SIG-M5 (cell line): ENCODE results near the gene LRRC31.

ENCODE experiments used
- DNase-seq: peaks from one replicate; lab custom pipeline; 2025; lab: John Stamatoyannopoulos, UW

The LRRC31 gene

GRCh38 chr3:169863458-169863899 is 6.3 kb downstream of the LRRC31 start:
- DNase-seq: no peak

GRCh38 chr3:169861871-169862270 is 7.9 kb downstream of the LRRC31 start:
- DNase-seq: no peak

- DNase-seq: no peak
Observed at GRCh38 chr3:169857811-169858210, 11.9 kb downstream of the LRRC31 start.

DNA sequence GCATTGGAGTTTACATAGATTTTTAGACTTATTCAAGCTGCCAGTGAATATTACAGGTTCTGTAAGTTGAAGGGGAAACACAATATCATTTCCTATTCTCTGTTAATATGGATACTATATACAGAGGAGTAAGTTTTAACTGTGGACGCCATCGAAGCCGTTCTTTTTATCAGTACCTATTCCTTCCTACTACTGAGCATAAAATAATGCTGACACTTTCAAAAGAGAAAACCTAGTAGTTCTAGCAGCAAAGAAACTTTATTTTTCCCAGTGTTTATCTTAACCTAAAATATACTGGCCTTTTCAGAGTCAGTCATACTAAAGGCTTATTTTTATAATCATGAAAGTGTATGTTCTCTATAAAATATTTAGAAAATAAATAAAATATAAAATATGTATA is 14.2 kb downstream of the LRRC31 start:
- no peak for DNase-seq

GRCh38 chr3:169850618-169851017 is 19.1 kb downstream of the LRRC31 start:
- no peak for DNase-seq

- no peak for DNase-seq
Observed at GRCh38 chr3:169848741-169849140, 21.0 kb downstream of the LRRC31 start.

- no peak for DNase-seq
Observed at GRCh38 chr3:169847896-169848295, 21.8 kb downstream of the LRRC31 start.

DNA sequence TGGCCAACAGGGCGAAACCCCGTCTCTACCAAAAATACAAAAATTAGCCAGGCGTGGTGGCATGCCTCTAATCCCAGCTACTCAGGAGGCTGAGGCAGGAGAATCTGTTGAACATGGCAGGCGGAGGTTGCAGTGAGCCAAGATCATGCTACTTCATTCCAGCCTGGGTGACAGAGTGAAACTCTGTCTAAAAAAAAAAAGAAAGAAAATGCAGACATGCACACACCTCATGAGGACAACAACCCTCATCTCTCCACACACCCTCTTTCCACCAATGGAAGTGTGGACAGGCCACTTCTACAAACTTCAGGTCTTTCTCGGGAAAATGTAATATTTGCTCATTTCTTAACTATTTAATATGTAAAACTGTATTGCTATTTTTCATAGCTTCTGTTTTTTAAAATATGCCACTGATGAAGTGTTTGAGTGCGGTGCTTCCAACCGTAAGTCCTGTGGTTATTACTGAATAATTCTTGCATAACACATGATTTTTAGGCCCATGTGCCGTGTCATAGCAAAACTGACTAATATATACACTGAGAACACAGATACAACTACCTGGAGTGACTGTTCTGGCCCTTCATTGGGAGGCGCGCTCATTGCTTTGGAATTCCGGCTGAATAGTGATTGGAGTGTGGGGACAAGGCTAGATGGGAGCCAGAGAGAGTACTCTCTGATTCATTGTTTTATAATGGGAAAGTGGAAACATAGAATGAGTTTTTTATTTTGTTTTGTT is 23.1 kb downstream of the LRRC31 start:
- no peak for DNase-seq

DNA sequence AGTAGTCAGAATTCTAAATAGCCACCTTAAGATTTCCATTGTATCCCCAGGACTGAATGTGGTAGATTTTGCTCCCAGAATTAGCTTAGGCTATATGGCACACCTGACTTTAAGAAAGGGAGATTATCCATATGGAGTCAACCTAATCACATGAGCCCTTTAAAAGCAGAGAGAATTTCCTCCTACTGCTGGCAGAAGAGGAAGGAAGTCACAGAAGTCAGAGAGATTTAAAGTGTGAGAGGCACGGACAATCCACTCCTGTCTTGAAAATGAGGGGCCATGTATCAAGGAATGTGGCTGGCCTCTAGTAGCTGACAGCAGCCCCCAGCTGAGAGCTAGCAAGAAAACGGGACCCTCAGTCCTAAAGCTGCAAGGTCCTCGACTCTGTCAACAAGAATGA is 26.8 kb downstream of the LRRC31 start:
- no peak for DNase-seq

- DNase-seq: no peak
Observed at GRCh38 chr3:169841171-169841570, 28.6 kb downstream of the LRRC31 start.

DNA sequence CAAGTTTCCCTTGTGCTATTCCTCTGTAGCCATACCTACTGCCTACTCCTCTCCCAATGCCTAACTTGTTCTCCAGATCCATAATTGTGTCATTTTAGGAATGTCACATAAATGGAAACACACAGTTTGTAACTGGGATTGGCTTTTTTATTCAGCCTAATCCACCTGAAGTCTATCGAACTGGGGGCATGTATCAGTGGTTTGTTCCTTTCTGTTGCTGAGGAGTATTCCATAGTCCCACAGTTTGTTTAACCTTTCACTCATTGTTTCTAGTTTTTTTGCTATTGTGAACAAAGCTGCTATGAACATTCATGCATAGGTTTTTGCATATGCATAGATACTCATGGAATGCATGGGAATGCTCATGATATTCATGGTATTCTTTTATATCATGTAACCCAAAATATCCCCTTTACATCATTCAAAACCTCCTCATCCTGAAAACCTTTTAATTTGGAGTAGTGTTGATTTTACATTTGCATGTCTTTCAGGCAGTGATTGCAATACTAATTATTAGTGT is 31.2 kb downstream of the LRRC31 start:
- no peak for DNase-seq

DNA sequence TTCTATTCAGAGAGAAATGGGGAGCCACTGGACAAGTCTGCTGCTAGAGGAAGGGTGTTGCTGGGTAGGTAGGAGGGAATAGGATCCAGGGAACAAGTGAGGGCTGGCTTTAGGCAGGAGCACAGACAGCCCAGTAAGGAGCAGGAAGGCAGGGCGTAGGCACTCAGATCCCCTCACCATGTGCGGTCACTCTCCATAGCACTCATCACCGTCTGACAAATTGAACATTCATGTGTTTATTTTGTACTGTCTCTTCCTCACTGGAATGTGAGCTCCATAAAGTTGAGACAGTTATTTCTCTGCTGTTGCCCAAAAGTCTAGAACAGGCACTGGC is 32.8 kb downstream of the LRRC31 start:
- DNase-seq: no peak

- DNase-seq: no peak
Observed at GRCh38 chr3:169836078-169836941, 33.4 kb downstream of the LRRC31 start.

DNA sequence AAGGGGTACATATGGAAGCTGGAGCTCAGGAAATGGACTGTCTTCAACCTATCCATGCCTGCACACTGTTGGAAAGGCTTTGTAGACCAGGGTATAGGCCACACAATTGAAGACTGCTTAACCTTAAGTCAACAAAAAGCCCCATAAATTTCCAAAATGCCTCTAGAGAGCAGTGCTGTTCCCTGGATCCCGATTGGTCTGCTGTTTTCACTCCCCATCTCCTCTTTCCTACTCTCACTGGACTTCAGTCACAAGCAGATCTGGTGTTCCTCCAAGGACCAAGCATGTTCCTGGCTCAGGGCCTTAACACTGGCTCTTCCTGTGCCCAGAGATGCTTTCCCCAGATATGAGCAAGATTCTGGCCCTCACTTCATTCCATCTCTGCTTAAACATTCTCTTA is 34.2 kb downstream of the LRRC31 start:
- DNase-seq: no peak

- no peak for DNase-seq
Observed at GRCh38 chr3:169827712-169828111, 42.0 kb downstream of the LRRC31 start.

DNA sequence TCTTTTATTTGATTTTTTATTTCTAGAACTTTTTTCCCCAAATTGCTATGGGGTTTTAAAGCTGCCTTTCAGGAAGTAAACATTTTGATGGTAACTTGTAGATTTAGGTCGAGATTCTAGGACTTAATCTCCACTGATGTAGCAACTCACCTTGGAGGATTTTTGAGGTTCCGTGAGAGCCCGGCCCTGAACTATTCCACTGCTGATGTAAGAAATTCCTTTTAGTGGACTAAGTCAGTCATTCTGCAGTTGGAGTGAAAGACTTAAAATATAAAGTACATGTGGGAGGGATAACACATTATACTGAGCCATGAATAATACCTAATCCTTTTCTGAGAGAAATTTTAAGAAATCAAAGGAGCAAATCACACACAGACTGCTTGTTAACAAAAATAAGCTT is 44.4 kb downstream of the LRRC31 start:
- no peak for DNase-seq

DNA sequence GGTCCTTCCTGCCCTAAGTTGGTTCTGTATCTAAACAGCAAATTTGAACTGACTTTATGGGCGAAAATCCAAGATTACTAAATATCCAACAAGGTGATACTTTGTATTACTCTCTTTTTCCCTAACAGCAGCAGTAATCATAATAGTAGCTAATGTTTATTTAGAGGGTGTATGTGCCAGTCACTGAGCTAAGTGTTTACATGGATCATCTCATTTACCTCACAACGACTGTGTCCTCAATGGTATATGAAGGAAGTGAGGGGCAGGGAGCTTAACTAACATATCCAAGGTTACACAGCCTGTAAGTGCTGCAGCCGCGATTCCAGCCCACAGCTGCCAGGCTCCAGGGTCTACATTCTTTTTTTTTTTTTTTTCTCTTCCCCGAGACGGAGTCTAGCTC is 46.8 kb downstream of the LRRC31 start:
- no peak for DNase-seq

DNA sequence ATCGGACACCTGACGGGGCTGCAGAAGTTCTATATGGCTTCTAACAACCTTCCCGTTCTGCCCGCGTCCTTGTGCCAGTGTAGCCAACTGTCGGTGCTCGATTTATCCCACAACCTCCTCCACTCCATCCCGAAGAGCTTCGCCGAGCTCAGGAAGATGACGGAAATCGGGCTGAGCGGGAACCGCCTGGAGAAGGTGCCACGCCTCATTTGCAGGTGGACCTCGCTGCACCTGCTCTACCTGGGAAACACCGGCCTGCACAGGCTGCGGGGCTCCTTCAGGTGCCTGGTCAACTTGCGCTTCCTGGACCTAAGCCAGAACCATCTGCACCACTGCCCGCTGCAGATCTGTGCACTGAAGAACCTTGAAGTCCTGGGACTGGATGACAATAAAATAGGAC is 47.2 kb downstream of the LRRC31 start:
- no peak for DNase-seq

DNA sequence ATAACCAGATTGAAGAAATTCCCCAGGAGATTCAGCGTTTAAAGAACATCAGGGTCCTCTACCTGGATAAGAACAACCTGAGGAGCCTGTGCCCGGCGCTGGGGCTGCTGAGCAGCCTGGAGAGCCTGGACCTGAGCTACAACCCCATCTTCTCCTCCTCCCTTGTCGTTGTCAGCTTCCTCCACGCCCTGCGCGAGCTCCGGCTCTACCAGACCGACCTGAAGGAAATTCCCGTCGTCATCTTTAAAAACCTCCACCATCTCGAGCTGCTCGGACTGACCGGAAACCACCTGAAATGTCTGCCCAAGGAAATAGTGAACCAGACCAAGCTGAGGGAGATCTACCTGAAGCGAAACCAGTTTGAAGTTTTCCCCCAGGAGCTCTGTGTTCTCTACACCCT is 47.6 kb downstream of the LRRC31 start:
- DNase-seq: no peak

- DNase-seq: no peak
Observed at GRCh38 chr3:169818316-169818715, 51.4 kb downstream of the LRRC31 start.

- no peak for DNase-seq
Observed at GRCh38 chr3:169815590-169816150, 54.1 kb downstream of the LRRC31 start.

- peak; percentile 37 for DNase-seq
Observed at GRCh38 chr3:169813757-169814517, 55.8 kb downstream of the LRRC31 start.
